Umbilical cord (tissue), 2 donors: ENCODE results near the gene OPCML. TPM values are rescaled to one million over a fixed set of nuclear protein-coding genes. Genes with fewer than 3 reads are reported as not detected.

Experiments
- DNase-seq: peaks from one replicate; pipeline ENCODE4 v3.0.0-alpha.2; 2015; ENCODE audit warnings: low spot score
- total RNA-seq: library from RNA; depleted of rRNA; stranded (reverse); fragments of >200 nt; gene quantifications from one replicate; pipeline ENCODE4 v1.2.3, GENCODE V29; 2014; ENCODE audit warnings: low replicate concordance; ENCODE audit not compliant: insufficient read depth

OPCML gene
- total RNA-seq, 1 donor from 2014 or later = 4.8 TPM

- no peak for DNase-seq
Measured at GRCh38 chr11:133040289-133040900, 491.9 kb downstream of the OPCML start.

GRCh38 chr11:133038850-133039249 is 493.5 kb downstream of the OPCML start:
- no peak for DNase-seq

GRCh38 chr11:133034929-133035328 is 497.4 kb downstream of the OPCML start:
- no peak for DNase-seq

GRCh38 chr11:133029107-133029506 is 503.2 kb downstream of the OPCML start:
- no peak for DNase-seq

GRCh38 chr11:133026952-133027351 is 505.3 kb downstream of the OPCML start:
- DNase-seq = no peak

GRCh38 chr11:133024301-133024700 is 508.0 kb downstream of the OPCML start:
- DNase-seq = no peak

GRCh38 chr11:133023232-133023631 is 509.1 kb downstream of the OPCML start:
- no peak for DNase-seq

- no peak for DNase-seq
Measured at GRCh38 chr11:133021553-133021952, 510.7 kb downstream of the OPCML start.

GRCh38 chr11:133020372-133020714 is 512.0 kb downstream of the OPCML start:
- no peak for DNase-seq

GRCh38 chr11:133019545-133020371 is 512.5 kb downstream of the OPCML start:
- DNase-seq = no peak

- DNase-seq = no peak
Measured at GRCh38 chr11:133015457-133015856, 516.8 kb downstream of the OPCML start.

- DNase-seq = no peak
Measured at GRCh38 chr11:133014337-133014736, 518.0 kb downstream of the OPCML start.

GRCh38 chr11:133012803-133013202 is 519.5 kb downstream of the OPCML start:
- no peak for DNase-seq

GRCh38 chr11:133011604-133012003 is 520.7 kb downstream of the OPCML start:
- DNase-seq = no peak

- DNase-seq = no peak
Measured at GRCh38 chr11:133007027-133007584, 525.2 kb downstream of the OPCML start.

GRCh38 chr11:133004369-133004768 is 527.9 kb downstream of the OPCML start:
- no peak for DNase-seq

- no peak for DNase-seq
Measured at GRCh38 chr11:132999516-132999915, 532.8 kb downstream of the OPCML start.

GRCh38 chr11:132999031-132999430 is 533.3 kb downstream of the OPCML start:
- no peak for DNase-seq

GRCh38 chr11:132997396-132997795 is 534.9 kb downstream of the OPCML start:
- DNase-seq = no peak

GRCh38 chr11:132994966-132995365 is 537.3 kb downstream of the OPCML start:
- DNase-seq = no peak

GRCh38 chr11:132993991-132994502 is 538.3 kb downstream of the OPCML start:
- DNase-seq = no peak

- no peak for DNase-seq
Measured at GRCh38 chr11:132992838-132993631, 539.3 kb downstream of the OPCML start.
